CD14-positive monocyte (primary cell): ENCODE results near the gene WNT7B. TPM values are rescaled to one million over a fixed set of nuclear protein-coding genes. Genes with fewer than 3 reads are reported as not detected.

Source experiments
- DNase-seq, 3 donors: peaks; one replicate each; pipeline ENCODE4 v3.0.0-alpha.2; 2011 to 2022
- H2AFZ ChIP-seq: 2 replicates; pipeline ENCODE4 v1.6.0; 2012; ENCODE audit warnings: mild to moderate bottlenecking, low read depth, low read length, inconsistent platforms; ENCODE audit not compliant: insufficient read depth, poor library complexity, severe bottlenecking
- H3K27ac ChIP-seq, 2 donors: 1 replicate in 1 of 2; 2 replicates in 1 of 2; pipeline ENCODE4 v1.5.1; 2012 to 2013; ENCODE audit warnings: low read length in 2 of 2, control low read depth in 1 of 2, inconsistent platforms in 1 of 2, low read depth in 1 of 2, mild to moderate bottlenecking in 1 of 2
- H3K27me3 ChIP-seq, 2 donors: one replicate each; pipeline versions ENCODE4 v1.6.0 to v1.6.1; 2011 to 2013; ENCODE audit warnings: low read length in 2 of 2; ENCODE audit not compliant: control insufficient read depth in 2 of 2, insufficient read depth in 2 of 2
- H3K36me3 ChIP-seq, 2 donors: replicated peaks in 1 of 2; 1 replicate in 1 of 2; 2 replicates in 1 of 2; pipeline versions ENCODE4 v1.5.1 to v1.6.1; 2012 to 2013; ENCODE audit warnings: low read length in 2 of 2, control low read depth in 1 of 2, inconsistent platforms in 1 of 2, mild to moderate bottlenecking in 1 of 2; ENCODE audit not compliant: insufficient read depth in 2 of 2, control insufficient read depth in 1 of 2
- H3K4me1 ChIP-seq, 2 donors: 1 replicate in 1 of 2; 2 replicates in 1 of 2; pipeline versions ENCODE4 v1.5.1 to v1.6.1; 2012 to 2013; ENCODE audit warnings: low read length in 2 of 2, control low read depth in 1 of 2, inconsistent platforms in 1 of 2, mild to moderate bottlenecking in 1 of 2, moderate library complexity in 1 of 2; ENCODE audit not compliant: insufficient read depth in 2 of 2, control insufficient read depth in 1 of 2
- H3K4me2 ChIP-seq: replicated peaks from 2 replicates; pipeline ENCODE3; 2012; ENCODE audit warnings: low read length, moderate library complexity, mild to moderate bottlenecking; ENCODE audit not compliant: poor library complexity, severe bottlenecking; ENCODE audit errors: extremely low read depth
- H3K4me3 ChIP-seq, 3 experiments: fragments of 200-600 bp in 1 of 3; sonication (generic) in 1 of 3; replicated peaks in 1 of 3; 1 replicate in 2 of 3; 2 replicates in 1 of 3; pipeline ENCODE4 v1.5.1; 2011 to 2013; ENCODE audit warnings: low read length in 3 of 3, mild to moderate bottlenecking in 3 of 3, control low read depth in 2 of 3, low read depth in 2 of 3, inconsistent platforms in 1 of 3, moderate library complexity in 1 of 3
- H3K79me2 ChIP-seq: 2 replicates; pipeline ENCODE4 v1.6.0; 2012; ENCODE audit warnings: mild to moderate bottlenecking, control low read depth, inconsistent platforms, low read length, moderate library complexity; ENCODE audit not compliant: insufficient read depth
- H3K9ac ChIP-seq: 2 replicates; pipeline ENCODE4 v1.6.0; 2017; ENCODE audit warnings: low read length, mild to moderate bottlenecking; ENCODE audit not compliant: insufficient read depth, poor library complexity, severe bottlenecking
- H3K9me3 ChIP-seq, 2 donors: replicated peaks in 1 of 2; 1 replicate in 1 of 2; 2 replicates in 1 of 2; pipeline versions ENCODE4 v1.5.1 to v1.6.1; 2012 to 2013; ENCODE audit warnings: low read length in 2 of 2, control low read depth in 1 of 2; ENCODE audit not compliant: control insufficient read depth in 1 of 2, insufficient read depth in 1 of 2
- H4K20me1 ChIP-seq: 2 replicates; pipeline ENCODE4 v1.6.0; 2012; ENCODE audit warnings: mild to moderate bottlenecking, low read length, control low read depth, moderate library complexity; ENCODE audit not compliant: insufficient read depth
- H3K27ac Mint-ChIP-seq, 7 donors: one replicate each; pipeline ENCODE4 v1.8.0; 2020; ENCODE audit warnings: mild to moderate bottlenecking in 7 of 7, mixed read lengths in 7 of 7, moderate library complexity in 6 of 7, inconsistent platforms in 2 of 7
- H3K27me3 Mint-ChIP-seq, 3 donors: one replicate each; pipeline ENCODE4 v1.8.0; 2021 to 2022; ENCODE audit warnings: low read depth in 3 of 3, mild to moderate bottlenecking in 3 of 3, mixed read lengths in 3 of 3, moderate library complexity in 3 of 3, inconsistent platforms in 1 of 3
- H3K36me3 Mint-ChIP-seq, 2 donors: one replicate each; pipeline ENCODE4 v1.8.0; 2020; ENCODE audit warnings: mixed read lengths in 2 of 2, inconsistent platforms in 1 of 2, mild to moderate bottlenecking in 1 of 2
- H3K4me1 Mint-ChIP-seq: one replicate; pipeline ENCODE4 v1.8.0; 2020; ENCODE audit warnings: mild to moderate bottlenecking, mixed read lengths
- H3K4me3 Mint-ChIP-seq, 2 donors: one replicate each; pipeline ENCODE4 v1.8.0; 2020; ENCODE audit warnings: mild to moderate bottlenecking in 2 of 2, mixed read lengths in 2 of 2, moderate library complexity in 1 of 2
- H3K9me3 Mint-ChIP-seq, 7 donors: one replicate each; pipeline ENCODE4 v1.8.0; 2020 to 2022; ENCODE audit warnings: mixed read lengths in 7 of 7, mild to moderate bottlenecking in 6 of 7, moderate library complexity in 6 of 7, inconsistent platforms in 2 of 7
- WGBS: methylation state at CpG from one replicate; pipeline ENCODE4 v1.1.5; 2013; ENCODE audit warnings: missing lambda C conversion rate; ENCODE audit not compliant: insufficient coverage; 5-methylcytosine and 5-hydroxymethylcytosine counted together
- intact Hi-C, 2 donors: fragments of 100-400 bp; cut with micrococcal nuclease; formaldehyde crosslinking; loops; one replicate each; pipeline versions ENCODE4 v1.15.0 to v1.15.1; 2023
- polyA plus RNA-seq, 3 donors: library from polyadenylated mRNA; depleted of rRNA in 1 of 3; unstranded in 2 of 3; stranded (reverse) in 1 of 3; fragments of 300-500 nt in 2 of 3; fragments of >200 nt in 1 of 3; fragmentation: Illumina TruSeq in 2 of 3; gene quantifications; 1 replicate in 2 of 3; 2 replicates in 1 of 3; pipeline ENCODE4 v1.2.3, GENCODE V29; 2012 to 2021
- TF ChIP-seq, protein P1 (sequence below): fragments of 200-600 bp; IDR thresholded peaks from one replicate; pipeline ENCODE4 v1.8.0; 2022; ENCODE audit warnings: antibody characterized with exemption, mild to moderate bottlenecking

The WNT7B gene
- polyA plus RNA-seq, 3 donors, result not detected

DNA sequence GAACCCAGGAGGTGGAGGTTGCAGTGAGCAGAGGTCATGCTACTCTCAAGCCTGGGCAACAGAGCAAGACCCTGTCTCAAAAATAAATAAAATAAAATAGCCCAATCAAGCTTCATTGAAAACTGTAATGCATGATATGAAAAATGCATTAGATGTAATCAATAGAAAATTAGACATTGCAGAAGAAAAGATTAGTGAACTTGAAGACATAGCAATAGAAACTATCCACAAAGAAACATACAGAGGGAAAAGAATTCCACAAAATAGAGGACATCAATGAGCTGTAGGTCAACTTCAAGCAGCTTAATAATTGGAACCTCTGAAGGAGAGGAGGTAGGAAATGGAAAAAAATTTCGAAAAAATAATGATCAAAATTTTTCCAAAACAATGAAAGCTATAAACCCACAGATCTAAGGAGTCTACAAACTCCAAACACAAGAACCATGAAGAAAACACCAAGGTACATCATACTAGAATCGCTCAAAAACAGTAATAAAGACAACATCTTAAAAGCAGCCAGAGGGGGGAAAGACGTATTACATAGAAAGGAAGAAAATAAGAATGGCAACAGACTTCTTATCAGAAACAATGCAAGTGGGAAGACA is 104.2 kb downstream of the WNT7B start:
- intact Hi-C loops, result loop anchor here in 1 of 2 donors (10.0 kb wide), 1 partner anchor 298 kb away; no protein-coding TSS in a partner anchor
- Histone ChIP-seq H3K79me2 (no peaks in the 10 kb centered on the region), H3K4me3 (no peak overlapping the region), H3K9me3 (peaks cover 4 to 14% of the 10 kb centered on the region in 2 donors), H3K9ac (no peak overlapping the region), H2AFZ (no peak overlapping the region), H3K4me1 (no peaks in the 10 kb centered on the region), H3K36me3 (no peaks in the 10 kb centered on the region), H3K27me3 (peaks cover 8 to 54% of the 10 kb centered on the region in 2 donors), H3K4me2 (no peak overlapping the region), H4K20me1 (no peaks in the 10 kb centered on the region), H3K27ac (no peak overlapping the region)
- DNase-seq, result no peak
- peaks cover 49 to 76% (median 62%) of the 10 kb centered on the region in 3 donors for H3K27me3 Mint-ChIP-seq
- no CpG with 5 or more reads among the region's 3 CpGs for WGBS
- no peak overlapping the region for H3K4me3 Mint-ChIP-seq
- peaks cover 5 to 22% (median 13%) of the 10 kb centered on the region in 7 donors for H3K9me3 Mint-ChIP-seq
- no peak overlapping the region for H3K27ac Mint-ChIP-seq
- H3K36me3 Mint-ChIP-seq, result peaks cover 2 to 3% of the 10 kb centered on the region in 2 donors
- H3K4me1 Mint-ChIP-seq, result peaks cover 5% of the 10 kb centered on the region
- TF ChIP-seq, protein P1, sequence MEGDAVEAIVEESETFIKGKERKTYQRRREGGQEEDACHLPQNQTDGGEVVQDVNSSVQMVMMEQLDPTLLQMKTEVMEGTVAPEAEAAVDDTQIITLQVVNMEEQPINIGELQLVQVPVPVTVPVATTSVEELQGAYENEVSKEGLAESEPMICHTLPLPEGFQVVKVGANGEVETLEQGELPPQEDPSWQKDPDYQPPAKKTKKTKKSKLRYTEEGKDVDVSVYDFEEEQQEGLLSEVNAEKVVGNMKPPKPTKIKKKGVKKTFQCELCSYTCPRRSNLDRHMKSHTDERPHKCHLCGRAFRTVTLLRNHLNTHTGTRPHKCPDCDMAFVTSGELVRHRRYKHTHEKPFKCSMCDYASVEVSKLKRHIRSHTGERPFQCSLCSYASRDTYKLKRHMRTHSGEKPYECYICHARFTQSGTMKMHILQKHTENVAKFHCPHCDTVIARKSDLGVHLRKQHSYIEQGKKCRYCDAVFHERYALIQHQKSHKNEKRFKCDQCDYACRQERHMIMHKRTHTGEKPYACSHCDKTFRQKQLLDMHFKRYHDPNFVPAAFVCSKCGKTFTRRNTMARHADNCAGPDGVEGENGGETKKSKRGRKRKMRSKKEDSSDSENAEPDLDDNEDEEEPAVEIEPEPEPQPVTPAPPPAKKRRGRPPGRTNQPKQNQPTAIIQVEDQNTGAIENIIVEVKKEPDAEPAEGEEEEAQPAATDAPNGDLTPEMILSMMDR, result no peak

DNA sequence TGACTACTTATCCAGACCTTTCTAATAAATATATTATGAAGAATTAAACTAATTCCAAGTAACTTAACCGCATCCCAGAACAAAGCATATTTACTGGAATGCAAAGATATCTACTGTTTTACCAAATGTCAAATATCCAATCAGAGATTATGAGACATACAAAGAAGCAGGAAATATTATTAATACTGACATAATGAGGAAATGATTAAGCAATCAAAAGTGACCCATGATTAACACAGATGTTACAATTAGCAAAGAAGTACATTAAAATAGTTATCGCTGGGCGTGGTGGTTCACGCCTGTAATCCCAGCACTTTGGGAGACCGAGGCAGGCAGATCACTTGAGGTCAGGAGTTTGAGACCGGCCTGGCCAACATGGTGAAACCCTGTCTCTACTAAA is 105.2 kb downstream of the WNT7B start:
- H4K20me1 ChIP-seq, result no peaks in the 10 kb centered on the region
- Mint-ChIP-seq H3K27me3 (peaks cover 52 to 76% (median 62%) of the 10 kb centered on the region in 3 donors), H3K4me3 (no peak overlapping the region), H3K27ac (no peak overlapping the region), H3K36me3 (peaks cover 2 to 3% of the 10 kb centered on the region in 2 donors), H3K9me3 (peaks cover 5 to 22% (median 13%) of the 10 kb centered on the region in 7 donors), H3K4me1 (peaks cover 5% of the 10 kb centered on the region)
- TF ChIP-seq, protein P1, result no peak
- no peaks in the 10 kb centered on the region for H3K36me3 ChIP-seq
- no peak for DNase-seq
- H3K9ac ChIP-seq, result no peak overlapping the region
- 70% methylated on average over 2 of the region's 6 CpGs for WGBS
- no peak overlapping the region for H3K4me2 ChIP-seq
- intact Hi-C loops, result loop anchor here in 1 of 2 donors (10.0 kb wide), 1 partner anchor 297 kb away; no protein-coding TSS in a partner anchor
- H3K27ac ChIP-seq, result no peak overlapping the region
- peaks cover 10 to 52% of the 10 kb centered on the region in 2 donors for H3K27me3 ChIP-seq
- peaks cover 4 to 14% of the 10 kb centered on the region in 2 donors for H3K9me3 ChIP-seq
- no peak overlapping the region for H3K4me3 ChIP-seq
- H3K79me2 ChIP-seq, result no peaks in the 10 kb centered on the region
- H2AFZ ChIP-seq, result no peak overlapping the region
- no peaks in the 10 kb centered on the region for H3K4me1 ChIP-seq

Other genes starting within 250 kb of the WNT7B start
- 1 to 10 TPM; 3.7 to 6.3 (median 4.9) TPM for gene PPARA, start 173.4 kb upstream of the WNT7B start, polyA plus RNA-seq